ENCODE results near the gene MFF. TPM values are rescaled to one million over a fixed set of nuclear protein-coding genes. Genes with fewer than 3 reads are reported as not detected.

Gene MFF
- total and polyA plus RNA-seq, 2 donors from 2014 or later: 80.8 to 110 TPM

GRCh38 chr2:227370092-227370491, 45.0 kb downstream of the MFF start:
- no peak for DNase-seq
- no peak for FAIRE-seq
- intact Hi-C loops (cut with DNase I): no loop called here
- Histone ChIP-seq H3K4me1 (ENCODE audit: control insufficient read depth in 2 of 3, insufficient read depth in 2 of 3, low read depth in 1 of 3, low read length in 3 of 3) (no peaks in the 10 kb centered on the region), H3K27ac (ENCODE audit: low read depth in 2 of 2, low read length in 2 of 2) (no peak overlapping the region), H3K36me3 (ENCODE audit: control insufficient read depth in 2 of 3, insufficient read depth in 3 of 3, low read length in 3 of 3) (no peaks in the 10 kb centered on the region), H3K9ac (ENCODE audit: low read length in 3 of 3) (no peak overlapping the region), H3K4me3 (ENCODE audit: low read length in 3 of 3) (no peak overlapping the region), H3K27me3 (ENCODE audit: control insufficient read depth, insufficient read depth, low read length) (no peaks in the 10 kb centered on the region), H3K9me3 (ENCODE audit: control insufficient read depth in 2 of 3, insufficient read depth in 1 of 3, low read length in 3 of 3) (no peaks in the 10 kb centered on the region)
- TF ChIP-seq CTCF (IDR thresholded peaks at IDR 0.05; ENCODE audit: borderline replicate concordance, extremely low read depth, insufficient read depth): no peak

- Histone ChIP-seq H3K4me1 (ENCODE audit: control insufficient read depth in 2 of 3, insufficient read depth in 2 of 3, low read depth in 1 of 3, low read length in 3 of 3) (no peaks in the 10 kb centered on the region), H3K36me3 (ENCODE audit: control insufficient read depth in 2 of 3, insufficient read depth in 3 of 3, low read length in 3 of 3) (no peaks in the 10 kb centered on the region), H3K4me3 (ENCODE audit: low read length in 3 of 3) (no peak overlapping the region), H3K9me3 (ENCODE audit: control insufficient read depth in 2 of 3, insufficient read depth in 1 of 3, low read length in 3 of 3) (no peaks in the 10 kb centered on the region), H3K27me3 (ENCODE audit: control insufficient read depth, insufficient read depth, low read length) (no peaks in the 10 kb centered on the region), H3K9ac (ENCODE audit: low read length in 3 of 3) (no peak overlapping the region), H3K27ac (ENCODE audit: low read depth in 2 of 2, low read length in 2 of 2) (no peak overlapping the region)
- no peak for DNase-seq
- no peak for TF ChIP-seq CTCF (IDR thresholded peaks at IDR 0.05; ENCODE audit: borderline replicate concordance, extremely low read depth, insufficient read depth)
- no peak for FAIRE-seq
- intact Hi-C loops (cut with DNase I): no loop called here
These were observed 45.8 kb downstream of the MFF start for GRCh38 chr2:227370791-227371312.

GRCh38 chr2:227373389-227373788, 48.3 kb downstream of the MFF start:
- Histone ChIP-seq H3K9me3 (ENCODE audit: control insufficient read depth in 2 of 3, insufficient read depth in 1 of 3, low read length in 3 of 3) (no peaks in the 10 kb centered on the region), H3K4me1 (ENCODE audit: control insufficient read depth in 2 of 3, insufficient read depth in 2 of 3, low read depth in 1 of 3, low read length in 3 of 3) (no peaks in the 10 kb centered on the region), H3K36me3 (ENCODE audit: control insufficient read depth in 2 of 3, insufficient read depth in 3 of 3, low read length in 3 of 3) (no peaks in the 10 kb centered on the region), H3K27me3 (ENCODE audit: control insufficient read depth, insufficient read depth, low read length) (no peaks in the 10 kb centered on the region), H3K4me3 (ENCODE audit: low read length in 3 of 3) (no peak overlapping the region), H3K27ac (ENCODE audit: low read depth in 2 of 2, low read length in 2 of 2) (no peak overlapping the region), H3K9ac (ENCODE audit: low read length in 3 of 3) (no peak overlapping the region)
- FAIRE-seq (no peak), DNase-seq (no peak)
- no peak for TF ChIP-seq CTCF (IDR thresholded peaks at IDR 0.05; ENCODE audit: borderline replicate concordance, extremely low read depth, insufficient read depth)
- intact Hi-C loops (cut with DNase I): no loop called here

GRCh38 chr2:227374158-227374557, 49.1 kb downstream of the MFF start:
- Histone ChIP-seq H3K27me3 (ENCODE audit: control insufficient read depth, insufficient read depth, low read length) (no peaks in the 10 kb centered on the region), H3K36me3 (ENCODE audit: control insufficient read depth in 2 of 3, insufficient read depth in 3 of 3, low read length in 3 of 3) (no peaks in the 10 kb centered on the region), H3K4me3 (ENCODE audit: low read length in 3 of 3) (no peak overlapping the region), H3K4me1 (ENCODE audit: control insufficient read depth in 2 of 3, insufficient read depth in 2 of 3, low read depth in 1 of 3, low read length in 3 of 3) (no peaks in the 10 kb centered on the region), H3K9ac (ENCODE audit: low read length in 3 of 3) (no peak overlapping the region), H3K27ac (ENCODE audit: low read depth in 2 of 2, low read length in 2 of 2) (no peak overlapping the region), H3K9me3 (ENCODE audit: control insufficient read depth in 2 of 3, insufficient read depth in 1 of 3, low read length in 3 of 3) (no peaks in the 10 kb centered on the region)
- DNase-seq: no peak
- no peak for TF ChIP-seq CTCF (IDR thresholded peaks at IDR 0.05; ENCODE audit: borderline replicate concordance, extremely low read depth, insufficient read depth)
- no peak for FAIRE-seq
- intact Hi-C loops (cut with DNase I): no loop called here

Data from kidney (tissue), 14 donors.